ENCODE results near the gene PFN4. TPM values are rescaled to one million over a fixed set of nuclear protein-coding genes. Genes with fewer than 3 reads are reported as not detected.

The PFN4 gene
- 0.43 TPM in 1 of 2 replicates, not detected in the other for polyA plus RNA-seq

GRCh38 chr2:24123195-24123921, at the start of gene PFN4, which contains the start of gene FAM228B:
Gene PFN4, minus strand, starts transcription at chr2:24123334. Its CDS starts 799 bp downstream, at chr2:24122535.
Gene FAM228B, plus strand, starts transcription at chr2:24123469. Its CDS starts 893 bp downstream, at chr2:24124362.

GRCh38 chr2:24084386-24085199, 38.5 kb downstream of the PFN4 start, which contains the start of gene TP53I3:
Gene TP53I3, minus strand, starts transcription at chr2:24084834. Its CDS starts 508 bp downstream, at chr2:24084326.

GRCh38 chr2:24075915-24076848, 47.0 kb downstream of the PFN4 start, which contains the start of gene SF3B6:
Gene SF3B6, minus strand, starts transcription at chr2:24076326. Its CDS starts 97 bp downstream, at chr2:24076229.

Other genes starting within 250 kb of the PFN4 start
- 4.3 and 6.7 TPM in 2 replicates for gene ATAD2B, start 196.2 kb downstream of the PFN4 start, polyA plus RNA-seq
- 2.8 TPM in 2 replicates for gene UBXN2A, start 182.9 kb downstream of the PFN4 start, polyA plus RNA-seq
- not detected in 2 replicates for gene MFSD2B, start 113.2 kb downstream of the PFN4 start, polyA plus RNA-seq
- gene WDCP, start 75.9 kb downstream of the PFN4 start, polyA plus RNA-seq = 3.3 and 16.1 TPM in 2 replicates
- gene FKBP1B, start 73.6 kb downstream of the PFN4 start, polyA plus RNA-seq = 4.2 and 15.0 TPM in 2 replicates
- 245 and 276 TPM in 2 replicates for gene SF3B6, start 47.0 kb downstream of the PFN4 start, polyA plus RNA-seq
- 0.24 and 1.3 TPM in 2 replicates for gene TP53I3, start 38.5 kb downstream of the PFN4 start, polyA plus RNA-seq
- gene FAM228B, start 135 bp upstream of the PFN4 start, polyA plus RNA-seq = 26.9 and 31.4 TPM in 2 replicates
- 2.0 and 2.6 TPM in 2 replicates for gene FAM228A, start 51.7 kb upstream of the PFN4 start, polyA plus RNA-seq
- 23.4 and 32.5 TPM in 2 replicates for gene ITSN2, start 237.2 kb upstream of the PFN4 start, polyA plus RNA-seq

Measured in Purkinje cell (primary cell).